Measurements from ENCODE around the gene TPP2. TPM values are rescaled to one million over a fixed set of nuclear protein-coding genes. Genes with fewer than 3 reads are reported as not detected.

Gene TPP2
- total RNA-seq, 2 donors from 2014 or later: 92.5 to 124 TPM

- no peak overlapping the region for H3K27ac Mint-ChIP-seq
- H3K4me3 Mint-ChIP-seq: no peak overlapping the region
- DNase-seq (no peak), ATAC-seq (no peak)
- no peaks in the 10 kb centered on the region for H3K4me1 Mint-ChIP-seq
- H3K27me3 Mint-ChIP-seq: peaks cover 44% of the 10 kb centered on the region
- H3K36me3 Mint-ChIP-seq (ENCODE audit: low read depth): peaks cover 2% of the 10 kb centered on the region
- no peaks in the 10 kb centered on the region for H3K9me3 ChIP-seq (ENCODE audit: control insufficient read depth, low read length, poor library complexity, severe bottlenecking)
These were observed 96.5 kb downstream of the TPP2 start for GRCh38 chr13:102693250-102693649.

GRCh38 chr13:102693776-102694175, 97.0 kb downstream of the TPP2 start:
- H3K9me3 ChIP-seq (ENCODE audit: control insufficient read depth, low read length, poor library complexity, severe bottlenecking): no peaks in the 10 kb centered on the region
- no peak overlapping the region for H3K27ac Mint-ChIP-seq
- H3K27me3 Mint-ChIP-seq: peaks cover 44% of the 10 kb centered on the region
- ATAC-seq: no peak
- no peak overlapping the region for H3K4me3 Mint-ChIP-seq
- DNase-seq: no peak
- no peaks in the 10 kb centered on the region for H3K4me1 Mint-ChIP-seq
- peaks cover 2% of the 10 kb centered on the region for H3K36me3 Mint-ChIP-seq (ENCODE audit: low read depth)

GRCh38 chr13:102694937-102695336, 98.2 kb downstream of the TPP2 start, which contains the start of gene METTL21C:
Gene METTL21C (minus strand): TSS chr13:102695044. CDS start chr13:102694498, 546 bp downstream.
- DNase-seq (no peak), ATAC-seq (no peak)
- Mint-ChIP-seq H3K4me3 (no peak within 1 kb of the TSS), H3K27ac (no peak within 1 kb of the TSS), H3K27me3 (peaks cover 44% of the 10 kb centered on the region), H3K4me1 (no peaks in the 10 kb centered on the region), H3K36me3 (ENCODE audit: low read depth) (peaks cover 2% of the 10 kb centered on the region)
- H3K9me3 ChIP-seq (ENCODE audit: control insufficient read depth, low read length, poor library complexity, severe bottlenecking): no peaks in the 10 kb centered on the region

GRCh38 chr13:102696465-102696864, 99.7 kb downstream of the TPP2 start:
- ATAC-seq (no peak), DNase-seq (no peak)
- no peak overlapping the region for H3K4me3 Mint-ChIP-seq
- no peaks in the 10 kb centered on the region for H3K4me1 Mint-ChIP-seq
- H3K9me3 ChIP-seq (ENCODE audit: control insufficient read depth, low read length, poor library complexity, severe bottlenecking): no peaks in the 10 kb centered on the region
- peaks cover 43% of the 10 kb centered on the region for H3K27me3 Mint-ChIP-seq
- H3K27ac Mint-ChIP-seq: no peak overlapping the region
- H3K36me3 Mint-ChIP-seq (ENCODE audit: low read depth): peaks cover 2% of the 10 kb centered on the region

GRCh38 chr13:102697264-102697663, 100.5 kb downstream of the TPP2 start:
- H3K27me3 Mint-ChIP-seq: peaks cover 36% of the 10 kb centered on the region
- no peaks in the 10 kb centered on the region for H3K9me3 ChIP-seq (ENCODE audit: control insufficient read depth, low read length, poor library complexity, severe bottlenecking)
- no peaks in the 10 kb centered on the region for H3K36me3 Mint-ChIP-seq (ENCODE audit: low read depth)
- no peak overlapping the region for H3K27ac Mint-ChIP-seq
- DNase-seq: no peak
- H3K4me3 Mint-ChIP-seq: no peak overlapping the region
- H3K4me1 Mint-ChIP-seq: no peaks in the 10 kb centered on the region
- no peak for ATAC-seq

GRCh38 chr13:102697929-102698648, 101.3 kb downstream of the TPP2 start:
- Mint-ChIP-seq H3K27me3 (peaks cover 32% of the 10 kb centered on the region), H3K36me3 (ENCODE audit: low read depth) (no peaks in the 10 kb centered on the region), H3K27ac (no peak overlapping the region), H3K4me1 (no peaks in the 10 kb centered on the region), H3K4me3 (no peak overlapping the region)
- no peaks in the 10 kb centered on the region for H3K9me3 ChIP-seq (ENCODE audit: control insufficient read depth, low read length, poor library complexity, severe bottlenecking)
- no peak for DNase-seq
- ATAC-seq: no peak

GRCh38 chr13:102698649-102698980, 101.8 kb downstream of the TPP2 start:
- no peak overlapping the region for H3K4me3 Mint-ChIP-seq
- ATAC-seq (no peak), DNase-seq (no peak)
- peaks cover 37% of the 10 kb centered on the region for H3K27me3 Mint-ChIP-seq
- H3K9me3 ChIP-seq (ENCODE audit: control insufficient read depth, low read length, poor library complexity, severe bottlenecking): no peaks in the 10 kb centered on the region
- H3K36me3 Mint-ChIP-seq (ENCODE audit: low read depth): no peaks in the 10 kb centered on the region
- H3K27ac Mint-ChIP-seq: no peak overlapping the region
- no peaks in the 10 kb centered on the region for H3K4me1 Mint-ChIP-seq

GRCh38 chr13:102699504-102699903, 102.7 kb downstream of the TPP2 start:
- H3K9me3 ChIP-seq (ENCODE audit: control insufficient read depth, low read length, poor library complexity, severe bottlenecking): no peaks in the 10 kb centered on the region
- ATAC-seq (no peak), DNase-seq (no peak)
- H3K27ac Mint-ChIP-seq: no peak overlapping the region
- H3K27me3 Mint-ChIP-seq: peaks cover 35% of the 10 kb centered on the region
- no peaks in the 10 kb centered on the region for H3K36me3 Mint-ChIP-seq (ENCODE audit: low read depth)
- no peak overlapping the region for H3K4me3 Mint-ChIP-seq
- no peaks in the 10 kb centered on the region for H3K4me1 Mint-ChIP-seq

- no peaks in the 10 kb centered on the region for H3K9me3 ChIP-seq (ENCODE audit: control insufficient read depth, low read length, poor library complexity, severe bottlenecking)
- Mint-ChIP-seq H3K4me3 (no peak overlapping the region), H3K27me3 (peaks cover 31% of the 10 kb centered on the region), H3K4me1 (no peaks in the 10 kb centered on the region), H3K27ac (no peak overlapping the region), H3K36me3 (ENCODE audit: low read depth) (no peaks in the 10 kb centered on the region)
- DNase-seq (no peak), ATAC-seq (no peak)
These were observed 103.6 kb downstream of the TPP2 start for GRCh38 chr13:102700088-102701031.

- H3K4me3 Mint-ChIP-seq: no peak overlapping the region
- H3K36me3 Mint-ChIP-seq (ENCODE audit: low read depth): no peaks in the 10 kb centered on the region
- no peaks in the 10 kb centered on the region for H3K9me3 ChIP-seq (ENCODE audit: control insufficient read depth, low read length, poor library complexity, severe bottlenecking)
- ATAC-seq: no peak
- no peak for DNase-seq
- no peak overlapping the region for H3K27ac Mint-ChIP-seq
- H3K27me3 Mint-ChIP-seq: peaks cover 28% of the 10 kb centered on the region
- no peaks in the 10 kb centered on the region for H3K4me1 Mint-ChIP-seq
These were observed 104.5 kb downstream of the TPP2 start for GRCh38 chr13:102701331-102701730.

- no peaks in the 10 kb centered on the region for H3K9me3 ChIP-seq (ENCODE audit: control insufficient read depth, low read length, poor library complexity, severe bottlenecking)
- no peaks in the 10 kb centered on the region for H3K36me3 Mint-ChIP-seq (ENCODE audit: low read depth)
- peaks cover 2% of the 10 kb centered on the region for H3K4me1 Mint-ChIP-seq
- DNase-seq: no peak
- no peak for ATAC-seq
- peaks cover 22% of the 10 kb centered on the region for H3K27me3 Mint-ChIP-seq
- H3K4me3 Mint-ChIP-seq: no peak overlapping the region
- H3K27ac Mint-ChIP-seq: no peak overlapping the region
These were observed 106.4 kb downstream of the TPP2 start for GRCh38 chr13:102702965-102703725.

- Mint-ChIP-seq H3K36me3 (ENCODE audit: low read depth) (no peaks in the 10 kb centered on the region), H3K27me3 (peaks cover 22% of the 10 kb centered on the region), H3K4me1 (peaks cover 2% of the 10 kb centered on the region), H3K27ac (no peak overlapping the region), H3K4me3 (no peak overlapping the region)
- no peaks in the 10 kb centered on the region for H3K9me3 ChIP-seq (ENCODE audit: control insufficient read depth, low read length, poor library complexity, severe bottlenecking)
- ATAC-seq (no peak), DNase-seq (no peak)
These were observed 106.9 kb downstream of the TPP2 start for GRCh38 chr13:102703726-102704035.
